Left cardiac atrium (tissue), 4 donors: ENCODE results near the gene GLIS2. TPM values are rescaled to one million over a fixed set of nuclear protein-coding genes. Genes with fewer than 3 reads are reported as not detected.

Source experiments
- ATAC-seq, 2 donors: fragments of 200-7000 bp; cut with Tn5 transposase; one replicate each; pipeline ENCODE4 v1.9.1; 2020; ENCODE audit warnings: mild to moderate bottlenecking in 2 of 2, moderate library complexity in 2 of 2
- DNase-seq: peaks from one replicate; pipeline ENCODE4 v3.0.0-alpha.2; 2020
- intact Hi-C, 2 donors: fragments of 100-400 bp; cut with DNase I; formaldehyde crosslinking; loops; one replicate each; pipeline versions ENCODE4 v1.14.1 to v1.15.1; 2022 to 2023
- total RNA-seq, 2 donors: library from RNA; stranded (reverse); fragmentation: NEBNext Ultra II Directional; extraction: Animal tissue kit (Norgen Biotek cat#: 25700); gene quantifications; one replicate each; pipeline ENCODE4 v1.2.1, GENCODE V29; 2021
- donor health status: DM: no; HTN: yes; CAD: no.
- donor health status: DM: no; HTN: yes; CAD: no; lungs with severe emphysema.
- donor health status: DM: yes; HTN: yes; CAD: no.
- donor health status: Dilated cardiomyopathy.

The GLIS2 gene
- total RNA-seq, 2 donors from 2014 or later = 23.9 to 29.2 TPM

DNA sequence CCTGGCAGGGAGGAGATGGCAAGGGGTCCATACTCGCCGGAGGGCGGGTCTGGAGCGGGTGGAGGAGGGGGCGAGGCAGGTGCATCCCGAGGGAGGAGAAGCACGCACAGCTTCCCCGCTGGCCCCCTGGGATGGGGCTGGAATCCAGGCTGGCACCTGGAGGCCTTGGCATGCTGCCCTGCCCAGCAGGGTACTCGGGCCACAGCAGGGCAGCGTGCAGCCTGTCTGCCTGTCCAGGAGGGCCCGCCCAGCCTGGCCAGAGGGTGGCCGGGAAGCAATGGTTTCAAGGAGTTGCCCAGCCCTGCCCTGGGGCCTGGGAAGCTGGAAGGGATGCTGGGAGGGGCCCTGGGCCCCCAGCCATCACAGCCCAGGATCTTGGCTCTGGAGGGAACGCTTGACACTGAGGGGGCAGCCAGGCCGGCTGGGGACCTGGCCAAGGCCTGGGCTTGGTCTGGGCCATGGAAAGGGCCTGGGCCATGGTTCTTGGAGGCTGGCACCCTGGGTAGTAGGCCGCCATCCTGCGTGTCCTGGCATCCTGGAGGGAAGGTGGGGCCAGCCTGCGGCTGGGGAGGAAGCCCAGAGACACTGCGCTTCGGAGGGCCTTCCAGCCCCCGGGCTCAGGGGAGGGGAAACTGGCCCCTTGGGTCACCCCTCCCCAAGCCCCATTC, 1.1 kb downstream of the GLIS2 start:
- ATAC-seq = peak; percentile 41 to 47
- intact Hi-C loops = no loop called here
- DNase-seq = peak; percentile 73

DNA sequence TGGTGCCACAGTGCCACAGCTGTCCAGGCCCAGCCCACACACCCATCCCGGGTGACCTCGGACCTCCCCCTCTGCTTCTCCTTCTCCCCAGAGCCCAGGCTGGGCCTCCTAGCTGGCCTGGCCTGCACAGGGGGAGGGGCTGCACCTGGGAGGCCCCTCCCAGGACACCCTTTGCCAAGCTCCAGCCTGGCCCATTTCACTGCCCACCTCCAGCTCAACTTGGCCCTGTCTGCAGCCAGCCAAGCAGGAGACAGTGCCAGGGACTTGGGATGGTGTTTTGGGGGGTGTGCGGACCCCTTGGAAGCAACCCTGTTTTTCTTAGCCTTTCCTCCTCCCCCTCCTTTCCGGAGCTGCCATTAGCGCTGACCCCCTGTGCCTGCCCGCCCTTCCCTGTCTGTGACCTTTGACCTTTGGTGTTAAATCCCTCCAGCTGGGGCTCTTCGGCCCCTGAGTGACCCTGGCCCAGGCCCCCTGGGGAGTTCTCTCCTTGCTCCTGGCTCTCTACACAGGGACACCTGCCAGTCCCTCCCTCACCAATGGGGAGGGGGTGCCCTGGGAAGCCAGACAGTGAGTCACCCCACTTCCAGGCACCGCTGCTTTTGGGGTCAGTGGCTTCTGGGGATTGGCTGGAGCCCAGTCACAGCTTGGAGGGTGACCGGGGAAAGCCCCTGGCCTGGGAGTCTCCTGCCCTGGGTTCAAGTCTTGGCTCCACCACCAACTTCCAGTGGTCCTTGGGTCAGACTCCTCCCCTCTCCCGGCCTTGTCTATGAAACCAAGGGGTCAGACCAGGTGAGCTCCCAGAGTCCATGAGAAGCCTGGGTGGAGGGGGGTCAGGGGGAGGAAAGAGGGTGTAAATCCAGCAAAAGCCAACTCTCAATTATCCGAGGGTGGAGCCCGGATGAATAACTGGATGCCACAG, 1.9 kb downstream of the GLIS2 start:
- intact Hi-C loops = no loop called here
- DNase-seq (peak; percentile 62), ATAC-seq (peak in 1 of 2 donors; percentile 29)

DNA sequence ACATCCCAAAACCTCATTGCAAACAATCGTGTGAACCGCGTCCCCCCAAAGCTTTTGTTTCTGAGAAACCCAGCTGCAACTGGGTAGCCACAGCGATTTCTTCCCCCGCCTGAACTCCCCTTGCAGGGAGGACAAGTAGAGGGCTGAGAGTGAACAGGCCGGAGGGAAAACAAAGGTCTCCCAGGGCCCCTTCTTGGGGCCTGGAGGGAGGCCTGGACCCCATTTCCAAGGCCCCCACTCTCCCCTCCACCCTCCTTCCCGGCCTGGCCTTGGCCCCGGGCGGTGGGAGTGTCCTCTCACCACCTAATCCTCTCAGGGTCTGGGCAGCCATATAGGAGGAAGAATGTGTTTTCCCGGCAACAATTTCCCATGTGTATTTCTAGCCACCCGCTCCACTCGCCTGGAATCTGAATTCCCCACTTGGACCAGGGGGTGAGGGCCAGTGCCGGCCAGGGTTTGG, 2.6 kb downstream of the GLIS2 start:
- no peak for DNase-seq
- ATAC-seq = no peak
- intact Hi-C loops = no loop called here

DNA sequence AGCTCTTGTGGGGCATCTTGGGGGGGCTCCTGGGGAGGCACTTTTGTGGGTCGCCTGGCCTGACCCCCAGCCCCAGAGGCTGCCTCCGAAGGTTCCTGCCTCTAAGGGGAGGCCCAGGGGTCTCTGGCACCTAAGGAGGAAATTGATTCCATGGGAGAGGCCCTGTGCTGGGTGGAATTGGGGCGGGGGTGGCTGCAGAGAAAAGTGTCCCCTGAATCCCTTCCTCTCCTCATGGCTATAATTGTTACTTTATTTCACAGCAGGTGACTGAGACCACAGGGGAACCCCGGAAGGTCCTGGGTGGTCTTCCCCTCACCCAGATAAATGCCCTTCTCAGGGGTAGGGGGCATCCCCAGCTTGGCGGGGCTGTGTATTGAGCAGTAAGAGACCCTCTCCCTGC, 3.1 kb downstream of the GLIS2 start:
- intact Hi-C loops = no loop called here
- ATAC-seq (no peak), DNase-seq (no peak)

DNA sequence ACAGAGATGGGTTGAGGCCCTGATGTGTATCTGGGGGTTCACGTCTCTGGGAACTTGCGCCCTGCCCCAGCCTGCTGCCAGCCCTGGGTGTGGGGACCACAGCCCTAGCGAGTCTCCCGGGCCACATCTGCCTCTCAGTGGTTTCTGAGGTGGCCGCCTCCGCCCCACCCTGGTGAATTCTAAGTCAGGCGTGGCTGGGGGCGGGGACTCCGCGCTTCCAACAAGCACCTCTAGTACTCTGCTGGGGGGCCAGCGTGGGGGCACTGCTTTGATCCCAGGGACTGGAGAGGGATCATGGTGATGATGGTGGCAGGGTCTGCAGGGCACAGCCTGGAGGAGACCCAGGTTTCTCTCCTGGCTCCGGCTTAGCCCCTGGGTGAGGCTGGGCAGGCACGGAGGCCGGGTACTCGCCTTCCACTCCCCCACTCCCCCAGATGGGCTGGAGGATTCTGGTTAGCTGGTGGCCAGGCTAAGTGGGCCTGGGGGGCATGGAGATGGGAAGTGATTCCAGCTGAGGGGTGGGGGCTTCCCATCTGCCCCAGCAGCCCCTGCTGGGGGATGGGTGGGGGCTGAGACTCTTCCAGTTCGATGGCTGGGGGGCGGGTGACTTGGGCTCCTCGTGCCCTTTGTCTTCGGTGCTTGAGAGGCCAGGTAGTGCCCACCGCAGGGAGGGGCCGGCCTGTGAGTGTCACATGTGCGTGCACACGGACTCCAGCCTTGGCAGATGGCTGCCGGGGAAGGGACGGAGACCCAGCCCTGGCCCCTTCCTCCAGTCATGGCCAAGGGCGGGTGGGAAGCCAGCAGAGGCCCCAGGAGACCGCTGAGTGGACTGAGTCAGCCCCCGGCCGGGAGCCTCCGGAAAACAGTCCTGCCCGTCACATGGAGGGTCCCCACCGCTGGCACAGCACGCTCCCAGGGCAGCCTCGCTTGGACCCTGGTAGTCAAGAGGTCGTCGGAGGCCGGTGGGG, 3.9 kb downstream of the GLIS2 start:
- DNase-seq (peak; percentile 68), ATAC-seq (no peak)
- intact Hi-C loops = no loop called here

DNA sequence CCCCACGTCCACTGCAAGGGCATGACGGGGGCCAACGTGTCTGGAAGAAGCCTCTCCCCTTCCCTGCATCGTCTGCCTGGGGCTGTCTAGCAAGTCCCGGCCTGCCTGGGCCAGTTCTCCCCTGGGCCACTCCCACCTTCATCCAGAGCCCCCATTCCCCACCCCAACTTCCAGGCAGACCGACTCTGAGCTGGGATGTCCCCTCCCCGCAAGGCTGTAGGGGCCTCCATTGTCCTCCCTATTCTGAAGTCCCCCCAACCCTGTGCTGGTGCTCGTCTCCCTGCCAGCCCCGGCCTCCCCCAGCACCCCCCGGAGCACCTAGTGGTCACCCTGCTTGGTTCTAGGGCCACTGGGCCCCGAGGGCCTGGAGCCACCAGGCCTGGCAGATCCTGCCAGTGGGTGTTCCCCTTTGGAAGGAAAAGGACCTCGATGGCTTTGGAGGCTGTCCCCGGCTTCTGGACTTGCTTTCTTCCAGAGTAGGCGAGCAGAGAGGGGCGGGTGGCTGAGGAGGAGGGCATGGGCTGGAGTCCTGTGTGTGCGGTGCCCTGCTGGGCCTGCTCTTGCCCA, 4.8 kb downstream of the GLIS2 start:
- DNase-seq (no peak), ATAC-seq (no peak)
- intact Hi-C loops = no loop called here

DNA sequence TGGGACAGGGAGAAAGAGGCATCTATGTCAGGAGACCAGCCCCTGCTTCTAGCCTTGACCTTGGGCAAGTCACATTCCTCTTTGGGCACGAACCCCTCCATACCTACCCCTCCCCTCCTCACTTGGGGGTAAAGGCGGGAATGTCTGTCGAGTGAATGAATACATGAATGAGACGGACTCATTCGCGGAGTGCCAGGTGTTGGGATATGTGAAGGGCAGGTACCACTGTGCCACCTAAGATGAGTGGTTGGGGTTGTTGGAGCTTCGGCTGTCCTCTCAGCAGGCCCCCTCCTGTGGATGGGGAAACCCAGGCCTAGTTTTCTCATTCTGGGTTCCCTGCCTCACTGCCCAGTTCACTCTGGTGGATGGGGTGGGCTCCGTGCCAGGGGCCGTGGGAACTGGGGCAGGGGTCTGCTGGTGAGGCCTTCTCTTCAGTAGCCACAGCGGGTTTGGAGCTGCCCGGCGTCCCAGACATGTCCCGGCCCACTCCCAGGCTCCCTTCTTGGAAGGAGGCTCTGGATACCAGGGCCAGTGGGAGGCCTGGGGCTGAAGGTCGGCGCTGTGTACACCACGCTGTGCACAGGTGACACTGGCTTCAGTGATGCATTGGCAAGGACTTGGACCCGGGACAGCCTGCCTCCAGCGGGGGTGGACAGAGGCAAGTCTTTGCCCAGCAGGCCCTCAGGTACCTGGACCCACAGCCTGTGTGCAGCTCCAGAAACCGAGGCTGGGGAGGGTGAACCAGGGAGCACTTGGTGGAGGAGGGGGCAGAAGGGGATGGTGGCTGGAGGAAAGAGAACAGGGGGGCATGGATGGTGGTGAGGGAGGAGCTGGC, 5.6 kb downstream of the GLIS2 start:
- ATAC-seq = no peak
- no peak for DNase-seq
- intact Hi-C loops = no loop called here

DNA sequence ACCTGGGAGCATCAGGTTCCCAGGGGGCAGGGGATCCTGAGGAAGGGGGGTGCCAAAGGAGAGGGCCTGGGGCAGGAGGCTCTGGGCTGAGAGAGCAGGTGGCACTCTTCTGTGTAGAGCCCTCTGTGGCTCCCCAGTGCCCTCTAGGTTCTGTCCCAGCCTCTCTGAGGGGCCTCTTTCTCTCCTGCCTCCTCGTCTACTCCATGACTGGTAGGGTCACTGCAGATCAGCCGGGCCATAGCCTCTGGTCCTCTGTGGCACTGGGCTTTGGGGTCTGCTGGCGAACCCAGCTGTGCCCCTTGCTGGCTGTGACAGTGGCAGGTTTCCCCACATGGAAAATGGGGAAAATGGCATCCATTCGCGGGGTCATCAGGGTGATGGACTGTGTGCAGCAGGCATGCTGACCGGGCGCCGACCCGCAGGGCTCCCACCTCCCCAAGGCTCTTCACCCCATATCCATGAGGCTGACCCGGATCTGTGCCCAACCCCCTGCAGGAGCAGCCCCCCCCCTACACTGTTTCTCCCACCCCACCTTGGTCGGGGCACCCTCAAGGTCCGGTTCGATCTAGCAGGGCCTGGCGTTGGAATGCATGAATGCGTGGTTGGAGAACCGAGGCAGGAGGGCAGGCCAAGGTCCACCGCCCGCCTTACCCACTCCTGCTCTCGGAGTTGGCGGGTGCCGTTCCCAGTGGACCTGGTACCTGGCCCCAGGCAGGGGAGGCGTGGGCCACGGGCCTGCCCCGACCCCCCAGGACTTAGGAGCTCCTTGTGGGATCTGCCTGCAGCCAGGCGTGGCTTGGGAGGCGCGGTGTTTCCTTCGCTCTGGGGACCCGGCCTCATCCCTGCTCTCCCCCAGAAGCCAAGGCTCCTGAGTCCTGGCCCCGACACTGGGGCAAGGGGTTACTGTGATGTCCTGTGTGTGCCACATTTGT, 6.5 kb downstream of the GLIS2 start:
- DNase-seq (no peak), ATAC-seq (no peak)
- intact Hi-C loops = no loop called here

DNA sequence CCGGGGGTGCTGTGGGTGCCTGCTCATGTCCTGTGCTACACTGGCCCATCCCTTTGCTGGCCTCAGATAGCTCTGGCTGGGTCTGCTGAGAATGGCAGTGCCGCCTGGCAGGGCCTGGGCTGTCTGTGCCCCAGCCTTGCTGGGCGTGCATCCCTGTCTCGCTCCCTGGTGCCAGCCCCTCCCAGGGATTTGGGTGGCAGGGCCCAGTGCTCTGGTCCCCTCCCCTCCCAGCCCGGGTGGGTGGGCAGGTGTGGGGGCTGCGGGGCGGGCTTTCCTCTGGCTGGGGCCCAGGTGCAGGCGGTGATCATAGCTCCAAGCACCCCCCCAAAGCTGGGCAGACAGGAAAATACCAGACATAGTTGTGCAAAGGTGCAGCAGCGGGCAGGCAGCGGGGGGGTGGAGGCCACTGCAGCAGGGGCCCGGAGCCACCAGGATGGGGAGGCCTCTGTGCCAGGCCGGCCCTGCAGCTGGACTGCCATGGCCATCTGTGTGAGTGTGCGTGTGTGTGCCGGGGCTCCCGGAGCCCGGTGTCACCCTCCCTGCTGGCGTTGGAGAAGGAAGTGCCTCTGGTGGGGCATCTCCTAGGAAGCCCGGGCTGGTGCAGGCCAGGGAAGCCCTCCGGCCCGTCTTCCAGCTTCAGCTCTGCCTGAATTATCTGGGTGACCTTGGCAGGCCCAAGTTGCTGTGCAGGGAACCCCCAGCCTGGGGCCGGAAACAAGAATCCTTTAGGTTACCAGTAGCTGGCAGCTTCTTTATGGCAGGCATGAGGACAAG, 7.4 kb downstream of the GLIS2 start:
- DNase-seq (no peak), ATAC-seq (peak; percentile 5 to 36)
- intact Hi-C loops = no loop called here

DNA sequence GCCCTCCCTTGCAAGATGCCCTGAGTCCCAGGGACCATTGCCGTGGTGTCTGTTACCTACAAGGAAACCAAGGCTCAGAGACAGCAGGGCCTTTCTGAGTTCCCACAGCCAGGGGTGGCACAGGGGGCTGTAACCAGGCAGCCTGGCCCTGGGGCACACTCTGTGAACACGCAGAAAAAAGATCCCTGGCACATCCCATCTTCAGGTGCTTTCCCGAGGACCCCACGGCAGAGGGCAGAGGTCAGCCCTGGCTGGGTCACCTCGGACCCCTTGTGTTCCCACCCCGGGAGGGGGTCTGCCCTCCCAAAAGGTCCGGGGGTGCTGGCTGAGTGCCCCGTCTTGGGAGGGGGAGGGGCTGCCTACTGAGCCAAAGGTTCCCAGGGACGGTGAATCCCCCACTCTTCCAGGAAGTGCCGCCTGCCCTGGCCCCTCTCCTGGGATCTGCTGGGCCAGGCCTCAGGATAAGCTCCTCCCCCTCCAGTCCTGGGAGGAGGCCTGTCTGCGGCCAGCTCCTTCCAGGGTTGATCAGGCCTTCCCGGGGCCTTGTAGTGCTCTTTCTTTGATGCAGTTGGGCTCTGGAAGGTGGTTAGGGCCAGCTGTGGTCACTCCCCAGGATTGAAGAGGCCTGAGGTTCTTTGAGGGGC, 8.1 kb downstream of the GLIS2 start:
- ATAC-seq = peak; percentile 60 to 62
- peak; percentile 75 for DNase-seq
- intact Hi-C loops = no loop called here

DNA sequence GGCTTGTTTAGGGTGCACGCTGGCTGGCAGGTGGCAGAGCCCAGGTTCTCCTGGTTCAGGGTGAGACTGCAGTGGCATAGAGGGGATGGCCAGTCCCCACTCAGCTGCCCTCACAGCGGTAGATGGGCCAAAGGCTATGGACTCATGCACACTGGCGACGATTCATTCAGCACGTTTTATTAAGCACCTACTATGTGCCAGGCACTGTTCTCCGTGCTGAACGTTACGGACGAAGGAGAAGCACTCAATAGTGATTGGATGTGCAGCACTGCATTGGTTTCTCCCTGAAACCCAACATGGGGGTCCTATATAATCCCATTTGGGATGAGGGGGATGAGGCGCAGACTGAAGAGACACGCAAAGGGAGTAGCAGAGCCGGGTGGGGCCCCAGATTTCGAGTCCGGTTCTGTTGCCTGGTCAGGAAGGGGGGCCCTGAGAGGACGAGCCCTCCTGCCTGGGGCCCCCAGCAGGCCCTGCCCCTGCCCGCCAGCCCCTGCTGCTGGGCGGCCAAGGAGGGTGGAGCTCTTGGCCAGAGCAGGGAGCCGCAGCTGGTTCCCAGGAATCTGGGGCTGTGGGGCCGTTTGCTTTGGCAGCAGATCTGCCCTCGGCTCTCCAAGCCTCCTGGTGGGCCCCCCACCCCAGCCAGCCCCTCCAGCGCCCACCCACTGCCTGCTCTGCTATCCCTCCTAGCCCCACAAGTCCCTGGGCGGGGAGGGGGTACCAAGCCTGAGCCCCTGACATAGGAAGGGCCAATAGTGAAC, 8.8 kb downstream of the GLIS2 start:
- no peak for DNase-seq
- intact Hi-C loops = loop anchor here in 1 of 2 donors (5.0 kb wide), 1 partner anchor 32 kb away; no protein-coding TSS in a partner anchor

DNA sequence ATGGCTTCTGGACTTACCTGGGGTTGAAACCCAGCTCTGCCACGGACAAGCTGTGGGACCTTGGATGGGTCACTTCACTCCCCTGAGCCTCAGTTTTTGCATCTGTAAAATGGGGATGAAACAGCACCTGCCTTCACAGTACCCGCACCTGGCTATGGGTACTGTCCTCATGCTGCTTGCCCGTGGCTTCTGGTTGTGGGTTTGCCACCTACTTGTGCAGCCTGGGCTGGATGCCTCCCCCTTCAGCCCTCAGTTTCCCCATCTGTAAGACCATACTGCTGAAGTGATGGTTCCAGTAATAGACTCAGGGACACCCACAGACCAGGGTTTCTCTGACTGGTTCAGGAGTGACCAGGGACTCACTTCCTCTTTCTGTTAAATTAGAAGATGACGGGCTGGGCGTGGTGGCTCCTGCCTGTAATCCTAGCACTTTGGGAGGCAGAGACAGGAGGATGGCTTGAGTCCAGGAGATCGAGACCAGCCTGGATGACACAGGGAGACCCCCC, 9.4 kb downstream of the GLIS2 start:
- no peak for ATAC-seq
- intact Hi-C loops = loop anchor here in 1 of 2 donors (5.0 kb wide), 1 partner anchor 33 kb away; no protein-coding TSS in a partner anchor
- no peak for DNase-seq

More for the DNA sequence above, 8.8 kb downstream of the GLIS2 start:
- ATAC-seq = peak in 1 of 2 donors; percentile 2

DNA sequence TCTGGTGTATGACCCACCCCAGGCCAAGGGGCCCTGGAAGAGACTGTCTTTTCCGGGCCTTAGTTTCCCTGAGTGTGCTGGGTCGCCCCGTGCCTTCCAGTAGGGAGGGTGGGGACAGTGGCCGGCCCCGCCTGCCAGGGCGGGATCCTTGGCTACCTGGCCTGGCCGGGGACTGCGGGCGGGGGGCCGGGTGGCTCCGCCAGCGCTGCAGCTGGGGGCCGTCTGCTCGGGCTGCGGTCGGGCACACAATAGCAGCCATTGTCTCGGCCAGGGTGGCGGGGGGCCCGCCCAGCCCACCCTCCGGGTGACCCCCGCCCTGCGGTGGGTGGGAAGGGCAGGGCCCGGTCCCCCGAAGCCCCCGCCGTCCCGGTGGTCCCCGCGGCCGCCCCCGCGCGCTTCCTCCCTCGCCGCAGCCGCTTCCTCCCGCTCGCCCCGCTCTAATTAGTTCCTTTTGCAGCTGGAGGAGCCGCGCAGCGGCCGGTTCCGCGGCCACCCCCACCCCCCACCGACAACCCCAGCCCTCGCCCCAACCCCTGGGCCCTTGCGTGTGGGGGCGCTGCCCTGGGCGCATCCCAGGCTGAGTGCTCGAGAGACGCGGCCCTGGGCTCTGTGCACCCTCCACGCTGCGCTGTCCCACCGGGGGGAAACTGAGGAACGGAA, 11.6 kb downstream of the GLIS2 start:
- intact Hi-C loops = loop anchor here in 1 of 2 donors (5.0 kb wide), 1 partner anchor 35 kb away; no protein-coding TSS in a partner anchor
- ATAC-seq = peak; percentile 1
- DNase-seq = no peak
